DOHH2 (cell line): Measurements from ENCODE around the gene BAD.

ENCODE experiments used
- H3F3A ChIP-seq: fragments of 200-600 bp; sonication (generic), shearing (Covaris generic); 2 replicates; pipeline ENCODE4 v1.6.0; 2016; ENCODE audit warnings: antibody characterized with exemption, mild to moderate bottlenecking; ENCODE audit not compliant: control insufficient read depth, insufficient read depth
- H3K27ac ChIP-seq: fragments of 200-600 bp; sonication (generic); 2 replicates; pipeline ENCODE4 v1.5.1; 2014; ENCODE audit warnings: low read depth, mild to moderate bottlenecking, low read length, moderate library complexity
- H3K27me3 ChIP-seq: fragments of 200-600 bp; sonication (generic); 2 replicates; pipeline ENCODE4 v1.6.1; 2014; ENCODE audit warnings: mild to moderate bottlenecking, low read length, mixed read lengths; ENCODE audit not compliant: control insufficient read depth
- H3K36me3 ChIP-seq: fragments of 200-600 bp; sonication (generic); 2 replicates; pipeline ENCODE4 v1.6.1; 2014; ENCODE audit warnings: mild to moderate bottlenecking, low read length, moderate library complexity, mixed read lengths; ENCODE audit not compliant: control insufficient read depth
- H3K4me1 ChIP-seq: fragments of 200-600 bp; sonication (generic); 2 replicates; pipeline ENCODE4 v1.6.1; 2014; ENCODE audit warnings: mild to moderate bottlenecking, low read length, mixed read lengths; ENCODE audit not compliant: control insufficient read depth
- H3K4me2 ChIP-seq: fragments of 200-600 bp; sonication (generic); 2 replicates; pipeline ENCODE4 v1.6.0; 2014; ENCODE audit warnings: mild to moderate bottlenecking, low read length, moderate library complexity
- H3K4me3 ChIP-seq: fragments of 200-600 bp; sonication (generic); 2 replicates; pipeline ENCODE4 v1.5.1; 2014; ENCODE audit warnings: mild to moderate bottlenecking, low read length, mixed read lengths
- H3K79me2 ChIP-seq: fragments of 200-600 bp; sonication (generic); 2 replicates; pipeline ENCODE4 v1.6.1; 2014; ENCODE audit warnings: mild to moderate bottlenecking, low read length, mixed read lengths; ENCODE audit not compliant: control insufficient read depth
- H3K9me2 ChIP-seq: fragments of 200-600 bp; sonication (generic); replicated peaks from 2 replicates; pipeline ENCODE4 v1.6.1; 2014; ENCODE audit warnings: mild to moderate bottlenecking, low read length, mixed read lengths; ENCODE audit not compliant: control insufficient read depth
- H3K9me3 ChIP-seq: fragments of 200-600 bp; sonication (generic); 2 replicates; pipeline ENCODE4 v1.6.1; 2014; ENCODE audit warnings: antibody characterized with exemption, low read length, mixed read lengths; ENCODE audit not compliant: control insufficient read depth, insufficient read depth
- H4K20me1 ChIP-seq: fragments of 200-600 bp; sonication (generic); 2 replicates; pipeline ENCODE4 v1.6.0; 2014; ENCODE audit warnings: low read depth, mild to moderate bottlenecking, antibody characterized with exemption, low read length, moderate library complexity; ENCODE audit not compliant: control insufficient read depth, insufficient read depth
- CTCF ChIP-seq: fragments of 200-600 bp; sonication (generic); IDR thresholded peaks from one replicate; pipeline ENCODE4 v1.5.1; 2014; ENCODE audit warnings: antibody characterized with exemption, mild to moderate bottlenecking, low read depth, low read length; ENCODE audit not compliant: poor library complexity, severe bottlenecking
- EZH2phosphoT487 ChIP-seq: fragments of 200-600 bp; sonication (generic); IDR thresholded peaks from 2 replicates; pipeline ENCODE4 v1.6.1; 2017; ENCODE audit warnings: borderline replicate concordance, mild to moderate bottlenecking, antibody characterized with exemption, low read length, moderate library complexity, mixed read lengths

BAD gene

GRCh38 chr11:64253043-64253442, 31.4 kb downstream of the BAD start:
- H3K4me1 ChIP-seq = peaks cover 30% of the 10 kb centered on the region
- TF ChIP-seq EZH2phosphoT487 (no peak), CTCF (no peak)
- H3K27me3 ChIP-seq = no peaks in the 10 kb centered on the region
- no peaks in the 10 kb centered on the region for H3K9me3 ChIP-seq
- no peak overlapping the region for H3K27ac ChIP-seq
- peak overlapping the region; percentile 97; the same call in 1 of the 2 replicates for H3K4me2 ChIP-seq
- H4K20me1 ChIP-seq = peaks cover 5% of the 10 kb centered on the region; the same call in 1 of the 2 replicates
- H3F3A ChIP-seq = peaks cover 9% of the 10 kb centered on the region
- no peaks in the 10 kb centered on the region for H3K9me2 ChIP-seq
- no peak overlapping the region; the same call in 1 of the 2 replicates for H3K4me3 ChIP-seq
- peaks cover 19% of the 10 kb centered on the region for H3K36me3 ChIP-seq
- H3K79me2 ChIP-seq = peaks cover 15% of the 10 kb centered on the region

- peak; percentile 76 for TF ChIP-seq CTCF
- TF ChIP-seq EZH2phosphoT487 = no peak
- peaks cover 16% of the 10 kb centered on the region for H3F3A ChIP-seq
- H4K20me1 ChIP-seq = peaks cover 5% of the 10 kb centered on the region; the same call in 1 of the 2 replicates
Observed at GRCh38 chr11:64252003-64252872, 32.2 kb downstream of the BAD start.

GRCh38 chr11:64251753-64252002, 32.8 kb downstream of the BAD start:
- TF ChIP-seq CTCF = no peak
- TF ChIP-seq EZH2phosphoT487 = no peak
- Histone ChIP-seq H3K9me2 (no peaks in the 10 kb centered on the region), H3K4me3 (peak overlapping the region; percentile 95), H3K9me3 (no peaks in the 10 kb centered on the region), H3K79me2 (peaks cover 15% of the 10 kb centered on the region), H3K27ac (peak overlapping the region; percentile 5; the same call in 1 of the 2 replicates), H3F3A (peaks cover 16% of the 10 kb centered on the region), H3K27me3 (no peaks in the 10 kb centered on the region), H3K36me3 (peaks cover 18% of the 10 kb centered on the region), H3K4me2 (peak overlapping the region; percentile 97), H4K20me1 (peaks cover 5% of the 10 kb centered on the region; the same call in 1 of the 2 replicates), H3K4me1 (peaks cover 42% of the 10 kb centered on the region)

More at GRCh38 chr11:64252003-64252872, 32.2 kb downstream of the BAD start:
- Histone ChIP-seq H3K36me3 (peaks cover 19% of the 10 kb centered on the region), H3K79me2 (peaks cover 15% of the 10 kb centered on the region), H3K27me3 (no peaks in the 10 kb centered on the region), H3K4me3 (peak overlapping the region; percentile 95), H3K27ac (peak overlapping the region; percentile 5; the same call in 1 of the 2 replicates), H3K9me3 (no peaks in the 10 kb centered on the region), H3K9me2 (no peaks in the 10 kb centered on the region), H3K4me2 (peak overlapping the region; percentile 97), H3K4me1 (peaks cover 38% of the 10 kb centered on the region)
